ENCODE results near the gene PAQR4.

DNA sequence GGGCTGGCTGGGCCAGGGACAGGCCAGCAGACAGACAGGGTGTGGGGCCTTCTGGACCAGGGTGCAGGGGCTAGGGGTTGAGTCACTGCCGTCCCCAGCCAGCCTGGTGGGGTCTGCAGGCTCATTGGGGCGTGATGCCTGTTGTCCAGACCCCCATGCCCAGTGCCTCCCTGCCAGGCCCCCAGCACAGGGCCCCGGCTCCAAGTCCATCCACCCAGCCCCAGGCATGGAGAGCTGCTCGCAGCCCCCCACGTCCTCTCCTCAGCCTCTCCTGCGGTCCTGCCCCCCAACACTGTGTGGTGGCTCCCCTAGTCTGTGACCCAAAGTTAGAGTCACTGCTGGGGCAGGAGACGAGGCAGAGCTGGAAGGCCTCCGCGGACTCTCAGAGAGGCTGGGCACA is 18.1 kb downstream of the PAQR4 start:
- TF ChIP-seq, protein P1, sequence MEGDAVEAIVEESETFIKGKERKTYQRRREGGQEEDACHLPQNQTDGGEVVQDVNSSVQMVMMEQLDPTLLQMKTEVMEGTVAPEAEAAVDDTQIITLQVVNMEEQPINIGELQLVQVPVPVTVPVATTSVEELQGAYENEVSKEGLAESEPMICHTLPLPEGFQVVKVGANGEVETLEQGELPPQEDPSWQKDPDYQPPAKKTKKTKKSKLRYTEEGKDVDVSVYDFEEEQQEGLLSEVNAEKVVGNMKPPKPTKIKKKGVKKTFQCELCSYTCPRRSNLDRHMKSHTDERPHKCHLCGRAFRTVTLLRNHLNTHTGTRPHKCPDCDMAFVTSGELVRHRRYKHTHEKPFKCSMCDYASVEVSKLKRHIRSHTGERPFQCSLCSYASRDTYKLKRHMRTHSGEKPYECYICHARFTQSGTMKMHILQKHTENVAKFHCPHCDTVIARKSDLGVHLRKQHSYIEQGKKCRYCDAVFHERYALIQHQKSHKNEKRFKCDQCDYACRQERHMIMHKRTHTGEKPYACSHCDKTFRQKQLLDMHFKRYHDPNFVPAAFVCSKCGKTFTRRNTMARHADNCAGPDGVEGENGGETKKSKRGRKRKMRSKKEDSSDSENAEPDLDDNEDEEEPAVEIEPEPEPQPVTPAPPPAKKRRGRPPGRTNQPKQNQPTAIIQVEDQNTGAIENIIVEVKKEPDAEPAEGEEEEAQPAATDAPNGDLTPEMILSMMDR (IDR thresholded peaks at IDR 0.05 in 4 of 5, conservative IDR thresholded peaks at IDR 0.05 in 1 of 5), result no peak
- no peak for TF ChIP-seq POLR2A (IDR thresholded peaks at IDR 0.05)

Data from gastrocnemius medialis (tissue), 4 donors.